DMS114 treated with DMSO at 0.1 percent for 48 hours (cell line): Measurements from ENCODE around the gene RAB38.
A peak's percentile ranks its signal among the peaks of the same experiment; 100 is the strongest.

Experiments used
- DNase-seq: peaks from one replicate; lab custom pipeline; 2025; ENCODE audit not compliant: unreplicated experiment; lab: John Stamatoyannopoulos, UW

The RAB38 gene

DNA sequence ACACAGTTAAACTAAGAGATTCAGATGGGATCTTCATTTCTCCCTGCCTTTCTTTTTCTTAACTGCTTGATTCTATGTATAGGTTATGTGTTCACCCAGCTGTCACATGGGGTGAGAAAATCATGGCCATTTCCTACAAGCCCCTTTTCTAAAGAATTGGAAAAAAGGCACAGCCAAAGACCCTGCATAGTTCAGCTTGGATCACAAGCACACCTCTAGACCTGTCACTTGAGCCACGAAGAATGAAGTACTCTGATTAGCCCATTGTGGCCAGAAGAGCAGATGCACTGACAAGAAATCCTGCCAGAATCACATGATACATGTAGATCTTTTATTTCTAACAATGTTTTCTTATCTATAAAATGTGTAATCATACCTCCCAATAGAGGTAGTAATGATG, 69.7 kb downstream of the RAB38 start:
- no peak for DNase-seq

DNA sequence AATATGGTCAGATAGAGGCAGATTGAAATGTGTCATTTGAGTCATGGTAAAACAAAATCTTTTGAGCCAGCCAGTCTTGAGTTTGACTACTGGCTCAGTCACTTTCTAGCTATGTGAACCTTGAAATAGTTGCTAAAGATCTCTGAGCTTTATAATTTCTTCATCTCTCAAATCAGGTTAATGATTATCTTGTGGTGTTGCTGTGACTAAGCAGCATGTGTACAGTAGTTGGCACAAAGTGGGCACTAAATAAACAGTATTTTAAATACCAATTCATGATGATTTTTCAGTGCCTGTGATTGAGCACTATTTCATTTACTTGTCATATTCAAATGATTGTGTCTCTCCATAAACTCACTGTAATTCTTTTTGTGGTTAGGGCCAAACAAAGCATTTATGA, 70.8 kb downstream of the RAB38 start:
- DNase-seq: no peak

DNA sequence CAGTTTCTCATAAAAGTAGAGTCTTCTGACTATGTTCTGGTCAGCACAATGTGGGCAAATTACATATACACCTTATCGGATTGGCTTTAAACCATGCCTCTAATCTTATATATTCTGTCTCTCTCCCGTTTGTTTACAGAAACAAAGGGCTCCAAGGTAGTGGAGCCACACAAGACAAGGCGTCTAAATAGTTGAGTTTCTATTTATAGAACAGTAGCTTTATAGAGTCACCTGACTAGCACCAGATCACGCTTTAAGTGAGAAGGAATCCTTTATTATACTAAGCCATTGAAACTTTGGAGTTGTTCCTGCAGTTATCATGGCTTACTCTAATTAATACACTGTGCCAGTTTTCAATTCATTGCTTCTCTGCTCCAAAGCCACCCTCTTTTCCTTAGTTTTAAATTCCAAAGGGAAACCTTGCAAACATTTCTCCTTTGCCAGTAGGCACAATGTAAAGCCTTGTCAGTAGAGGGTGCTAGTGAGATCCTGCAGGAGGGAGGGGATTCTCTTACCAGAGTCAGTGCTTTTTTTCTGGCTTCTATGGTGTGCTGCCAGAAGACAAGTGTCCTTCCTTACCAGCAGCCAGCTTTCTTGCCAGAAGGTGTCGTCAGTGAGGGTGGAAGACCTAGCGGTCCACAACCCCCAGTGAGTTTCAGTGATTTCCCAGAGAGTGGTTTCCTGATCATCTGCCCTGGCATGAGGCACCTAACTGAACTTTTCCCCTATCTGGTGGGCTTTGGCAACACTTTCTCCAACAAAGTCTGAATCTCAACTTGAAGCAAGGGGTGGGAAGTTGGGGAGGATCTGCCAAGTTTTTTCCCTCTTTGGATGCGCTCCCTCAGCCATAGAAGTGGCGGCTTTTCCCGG, 71.7 kb downstream of the RAB38 start:
- DNase-seq: peak; percentile 17

DNA sequence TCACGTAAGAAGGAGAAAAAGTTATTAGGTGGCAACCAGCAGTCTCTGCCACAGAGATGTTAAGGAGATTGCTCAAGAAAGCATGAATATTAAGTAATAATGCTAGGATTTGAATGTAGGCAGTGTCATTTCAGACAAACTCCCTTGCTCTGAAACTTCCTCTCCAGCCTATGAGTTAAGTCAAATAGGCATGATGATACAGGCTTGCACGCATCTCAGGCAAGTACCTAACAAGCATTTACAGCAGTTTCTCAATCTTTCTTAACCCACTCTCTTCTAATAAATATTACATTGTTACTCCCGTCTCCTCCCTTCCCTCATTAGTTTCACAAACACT, 72.7 kb downstream of the RAB38 start:
- DNase-seq: no peak

DNA sequence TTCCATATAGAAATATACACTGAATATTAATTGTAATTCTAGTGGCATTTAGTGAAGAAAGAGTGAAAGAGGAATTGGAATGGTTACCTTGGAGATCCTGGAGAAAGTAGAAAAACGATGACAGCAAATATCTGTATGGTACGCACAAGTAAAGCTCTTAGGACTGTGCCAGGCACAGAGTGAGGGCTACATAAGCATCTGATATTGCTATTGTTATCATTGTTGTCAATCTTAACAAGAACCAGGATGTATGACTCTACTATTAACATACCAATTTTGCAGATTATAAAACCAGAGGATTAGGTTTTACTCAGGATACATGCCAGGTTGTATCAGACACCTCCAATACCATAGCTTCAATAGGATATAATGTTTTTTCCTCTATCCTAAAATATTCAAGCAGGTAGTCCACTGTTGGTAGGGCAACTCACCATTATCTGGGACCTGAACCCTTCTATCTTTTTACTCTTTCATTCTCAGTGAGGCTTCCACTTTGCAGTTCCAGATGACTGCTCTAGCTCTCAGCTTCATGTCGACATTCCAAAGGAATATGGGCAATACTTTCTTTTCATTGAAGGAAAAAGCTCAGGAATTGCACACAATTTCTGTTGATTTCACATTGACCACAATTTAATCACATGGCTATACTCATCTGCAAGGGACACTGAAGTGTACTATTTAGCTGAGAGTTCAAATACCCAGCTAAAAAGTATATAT, 73.2 kb downstream of the RAB38 start:
- no peak for DNase-seq

DNA sequence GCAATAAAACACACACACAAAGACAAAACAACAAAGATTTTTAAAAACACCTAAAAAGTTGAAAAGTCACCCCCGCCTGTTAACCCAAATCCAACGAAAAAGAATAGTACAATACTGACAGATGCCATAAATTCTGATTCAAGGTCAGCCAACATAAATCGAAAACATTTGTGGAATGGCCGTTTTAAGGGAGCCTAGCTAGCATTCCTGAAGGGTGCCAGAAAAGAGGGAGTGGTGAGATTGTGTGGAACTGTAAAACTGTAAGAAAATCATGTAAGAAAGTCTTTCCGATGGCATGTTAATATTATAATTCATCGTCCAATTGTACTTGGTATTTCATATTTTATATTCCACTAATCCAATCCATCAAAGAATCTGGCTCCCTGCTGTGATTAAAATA, 75.1 kb downstream of the RAB38 start:
- no peak for DNase-seq

DNA sequence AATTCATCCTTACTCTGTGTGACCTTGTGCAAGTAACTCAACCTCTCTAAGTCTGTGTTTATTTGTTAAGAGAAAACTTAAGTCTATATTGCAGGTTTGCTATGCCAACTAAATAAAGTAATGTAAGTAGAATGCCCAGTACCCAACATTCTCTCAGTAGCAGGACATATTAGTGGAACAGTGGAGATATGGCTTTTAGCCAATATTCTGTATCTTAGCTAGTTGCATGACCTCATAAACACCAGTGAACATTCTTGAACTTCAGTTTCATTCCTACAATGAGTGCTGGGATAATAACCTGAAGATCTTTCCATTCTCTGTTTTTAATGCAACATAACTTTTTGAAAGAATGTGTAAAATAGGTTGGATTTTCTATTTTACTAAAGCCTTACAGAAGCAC, 77.0 kb downstream of the RAB38 start:
- no peak for DNase-seq

DNA sequence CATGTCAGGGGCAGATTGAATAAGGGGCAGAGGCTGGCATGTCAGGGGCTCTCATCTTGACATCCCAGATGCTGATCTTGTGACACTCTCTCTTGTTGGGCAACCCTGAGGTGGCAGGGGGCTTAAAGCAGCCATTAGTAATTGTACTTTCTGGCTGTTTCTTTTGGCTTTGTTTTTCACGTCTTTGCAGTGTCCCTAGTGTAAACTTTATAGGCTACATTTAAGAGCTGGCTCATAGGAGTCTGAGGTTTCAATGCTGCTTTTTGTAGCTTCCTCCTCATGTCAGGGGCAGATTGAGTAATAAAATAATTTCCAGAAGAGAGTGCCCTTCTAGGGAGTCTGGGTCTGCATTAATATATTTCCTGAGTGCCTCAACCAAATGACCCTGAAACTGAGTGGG, 86.1 kb downstream of the RAB38 start:
- DNase-seq: no peak

DNA sequence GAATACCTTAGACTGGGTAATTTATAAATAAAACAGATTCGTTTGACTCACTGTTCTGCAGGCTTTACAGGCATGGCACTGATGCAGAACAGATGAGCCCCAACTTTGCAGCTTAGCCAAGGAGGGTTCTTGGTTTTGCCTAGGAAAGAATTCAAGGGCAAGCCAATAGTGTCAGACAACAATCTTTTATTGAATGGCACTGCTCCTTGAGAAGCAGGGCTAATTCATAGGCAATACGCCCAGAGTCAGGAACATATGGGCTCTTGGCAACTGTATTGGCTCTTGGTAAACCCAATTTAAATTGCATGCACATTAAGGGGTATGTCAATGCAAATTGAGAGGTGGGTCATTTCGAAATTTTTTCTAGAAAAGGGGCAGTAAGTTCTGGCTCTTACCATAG, 87.9 kb downstream of the RAB38 start:
- no peak for DNase-seq

DNA sequence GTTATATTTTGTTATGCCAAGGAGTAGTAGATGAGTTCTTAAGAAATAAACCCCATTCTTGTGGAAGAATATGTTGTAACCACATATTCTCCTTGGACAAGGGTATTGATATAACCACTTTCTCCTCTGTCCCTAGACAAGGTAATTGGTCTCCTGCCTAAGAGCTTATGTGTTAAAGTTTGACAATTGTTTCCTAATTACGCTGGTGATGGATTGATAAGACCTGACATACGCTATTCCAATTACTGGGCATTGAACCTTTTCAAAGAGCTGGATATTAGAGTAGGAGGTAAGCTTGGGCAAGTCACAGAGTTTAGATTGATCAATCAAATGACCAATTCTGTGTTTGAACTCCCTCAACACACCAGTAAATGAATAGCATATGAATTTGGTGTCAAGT, 88.9 kb downstream of the RAB38 start:
- DNase-seq: no peak

DNA sequence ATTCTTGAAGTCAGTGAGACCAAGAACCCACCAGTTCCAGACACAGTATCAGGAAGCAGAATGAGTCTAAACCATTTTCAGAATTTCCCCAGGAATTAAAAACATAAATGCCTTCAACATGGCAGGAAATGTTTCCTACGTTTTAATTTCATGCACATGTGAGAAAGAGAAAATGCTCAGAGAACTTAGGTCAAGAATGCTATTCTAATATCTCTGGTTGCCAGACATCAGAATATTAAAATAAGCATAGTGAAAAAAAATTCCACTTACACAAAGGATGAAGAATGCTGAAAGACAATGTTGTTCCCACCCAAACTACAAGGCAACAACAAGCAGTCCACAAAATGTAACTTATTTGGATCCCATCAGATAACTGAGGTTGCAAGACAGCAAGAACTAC, 104.8 kb downstream of the RAB38 start:
- DNase-seq: no peak

DNA sequence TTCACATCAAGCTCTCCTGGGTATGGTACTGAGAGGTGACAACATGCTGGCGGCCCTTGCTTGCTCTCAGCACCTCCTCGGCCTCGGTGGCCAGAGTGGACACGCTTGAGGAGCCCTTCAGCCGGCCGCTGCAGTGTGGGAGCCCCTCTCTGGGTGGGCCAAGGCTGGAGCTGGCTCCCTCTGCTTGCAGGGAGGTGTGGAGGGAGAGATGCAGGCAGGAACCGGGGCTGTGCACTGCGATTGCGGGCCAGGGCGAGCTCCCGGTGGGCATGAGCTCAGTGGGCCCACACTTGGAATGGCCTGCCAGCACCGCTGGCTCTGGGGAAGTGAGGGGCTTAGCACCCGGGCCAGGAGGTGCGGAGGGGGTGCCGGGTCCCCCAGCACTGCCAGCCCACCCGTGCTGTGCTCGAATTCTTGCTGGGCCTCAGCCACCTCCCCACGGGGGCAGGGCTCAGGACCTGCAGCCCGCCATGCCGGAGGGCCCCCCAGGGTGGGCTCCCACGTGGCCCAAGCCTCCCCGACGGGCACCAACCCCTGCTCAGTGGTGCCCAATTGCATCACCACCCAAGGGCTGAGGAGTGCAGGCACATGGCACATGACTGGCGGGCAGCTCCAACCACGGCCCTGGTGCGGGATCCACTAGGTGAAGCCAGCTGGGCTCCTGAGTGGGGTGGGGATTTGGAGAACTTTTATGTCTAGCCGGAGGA, 106.2 kb downstream of the RAB38 start:
- no peak for DNase-seq

DNA sequence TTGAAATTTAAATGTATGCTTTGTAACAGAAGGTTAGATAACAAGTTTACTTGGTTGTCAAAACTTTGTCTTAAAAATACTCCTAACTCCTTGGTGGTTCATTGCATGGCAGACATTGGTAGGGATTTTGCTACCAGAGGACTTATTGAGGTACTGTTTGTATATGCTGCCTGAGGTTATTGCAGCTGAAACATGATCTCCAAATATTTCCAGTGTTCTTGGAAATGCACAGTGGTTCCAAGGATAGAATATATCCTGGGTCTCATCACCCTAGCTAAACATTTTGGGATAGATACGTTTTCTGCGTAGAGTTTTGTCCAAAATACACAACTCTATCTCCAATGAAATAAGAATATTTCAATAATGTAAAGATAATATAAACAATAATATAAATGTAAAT, 109.2 kb downstream of the RAB38 start:
- DNase-seq: no peak

DNA sequence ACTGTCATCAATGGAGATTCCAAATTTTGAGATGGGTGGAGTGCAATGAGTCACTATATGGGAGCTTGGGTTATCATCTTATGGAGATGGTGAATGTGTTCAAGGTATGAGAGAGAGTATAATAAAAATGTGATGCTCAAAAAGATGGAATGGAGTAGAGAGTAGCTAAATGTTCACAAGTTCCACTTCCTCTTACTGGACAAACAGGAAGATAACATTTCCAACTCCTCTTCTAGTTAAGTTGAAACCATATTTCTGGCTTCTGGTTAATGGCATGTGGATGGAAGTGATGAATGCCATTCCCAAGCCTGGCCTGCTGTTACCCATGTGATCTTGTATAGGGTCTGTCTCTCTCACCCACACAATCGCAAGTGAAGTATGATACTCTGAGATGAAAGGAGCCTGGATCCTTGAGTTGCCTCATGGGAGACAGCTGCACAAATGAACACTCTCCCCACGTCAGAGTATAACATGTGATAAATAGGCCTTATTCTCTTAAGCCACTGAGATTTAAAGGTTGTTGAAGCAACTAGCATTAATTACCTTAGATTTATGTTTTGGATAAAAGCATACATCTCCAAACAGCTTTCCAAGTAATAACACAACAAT, 111.0 kb downstream of the RAB38 start:
- no peak for DNase-seq
